ENCODE measurements around the gene CCNJL. TPM values are rescaled to one million over a fixed set of nuclear protein-coding genes. Genes with fewer than 3 reads are reported as not detected.

Gene CCNJL
- total RNA-seq, 2 experiments from 2014 or later = 0.23 TPM; not detected in 1

Other genes starting within 250 kb of the CCNJL start
- 10 to 100 TPM; 21.0 to 24.1 TPM for gene PWWP2A, start 193.1 kb downstream of the CCNJL start, total RNA-seq
- gene FABP6, start 83.1 kb downstream of the CCNJL start, total RNA-seq = not detected
- gene C1QTNF2, start 58.1 kb upstream of the CCNJL start, total RNA-seq = not detected
- under 1 TPM; 0.61 to 0.88 TPM for gene FAM200C, start 87.5 kb upstream of the CCNJL start, total RNA-seq
- 10 to 100 TPM; 50.1 to 54.6 TPM for gene SLU7, start 106.5 kb upstream of the CCNJL start, total RNA-seq
- 100 to 1,000 TPM; 204 to 212 TPM for gene PTTG1, start 109.3 kb upstream of the CCNJL start, total RNA-seq

All from activated CD8-positive, alpha-beta memory T cell treated with anti-CD3 and anti-CD28 coated beads, Interleukin-2, amount 10 ng/mL, durations not matched to agents 7 days and 5 days (primary cell).